ENCODE data around the gene GPR152.
"Not testable (repeated sequence)": the region's sequence is repeated elsewhere in the genome, so short reads cannot be mapped to it uniquely, and the experiment has no call there.

Gene GPR152

GRCh38 chr11:67466367-67466766 lies 13.8 kb upstream of the GPR152 start:
- no peak for DNase-seq (ENCODE audit: low read depth in 1 of 2, low spot score in 1 of 2)

- DNase-seq (ENCODE audit: low read depth in 1 of 2, low spot score in 1 of 2), result not testable (repeated sequence)
These were observed 13.0 kb upstream of the GPR152 start for GRCh38 chr11:67465530-67465929.

GRCh38 chr11:67465189-67465510 lies 12.6 kb upstream of the GPR152 start:
- no peak for DNase-seq (ENCODE audit: low read depth in 1 of 2, low spot score in 1 of 2)

GRCh38 chr11:67464411-67465188 lies 12.1 kb upstream of the GPR152 start:
- peak; percentile 84 to 88 for DNase-seq (ENCODE audit: low read depth in 1 of 2, low spot score in 1 of 2)

- DNase-seq (ENCODE audit: low read depth in 1 of 2, low spot score in 1 of 2), result no peak
These were observed 11.3 kb upstream of the GPR152 start for GRCh38 chr11:67463680-67464410.

- no peak for DNase-seq (ENCODE audit: low read depth in 1 of 2, low spot score in 1 of 2)
These were observed 10.7 kb upstream of the GPR152 start for GRCh38 chr11:67463186-67463585.

GRCh38 chr11:67458266-67458665 lies 5.7 kb upstream of the GPR152 start:
- no peak for DNase-seq (ENCODE audit: low read depth in 1 of 2, low spot score in 1 of 2)

- DNase-seq (ENCODE audit: low read depth in 1 of 2, low spot score in 1 of 2), result no peak
These were observed 4.9 kb upstream of the GPR152 start for GRCh38 chr11:67457453-67457852.

- no peak for DNase-seq (ENCODE audit: low read depth in 1 of 2, low spot score in 1 of 2)
These were observed 3.7 kb upstream of the GPR152 start for GRCh38 chr11:67456068-67456705.

GRCh38 chr11:67455054-67455453 lies 2.5 kb upstream of the GPR152 start, which contains the start of gene CABP4:
Gene CABP4 (plus strand): TSS chr11:67455354. CDS start chr11:67455424, 70 bp downstream.
- no peak for DNase-seq (ENCODE audit: low read depth in 1 of 2, low spot score in 1 of 2)

- no peak for DNase-seq (ENCODE audit: low read depth in 1 of 2, low spot score in 1 of 2)
These were observed 1.5 kb upstream of the GPR152 start for GRCh38 chr11:67453816-67454732.

- DNase-seq (ENCODE audit: low read depth in 1 of 2, low spot score in 1 of 2), result no peak
These were observed 912 bp downstream of the GPR152 start for GRCh38 chr11:67451658-67451976.

GRCh38 chr11:67450796-67451657 lies 1.5 kb downstream of the GPR152 start:
- no peak for DNase-seq (ENCODE audit: low read depth in 1 of 2, low spot score in 1 of 2)

GRCh38 chr11:67449116-67449844 lies 3.2 kb downstream of the GPR152 start:
- DNase-seq (ENCODE audit: low read depth in 1 of 2, low spot score in 1 of 2), result no peak

GRCh38 chr11:67448220-67448609 lies 4.3 kb downstream of the GPR152 start:
- DNase-seq (ENCODE audit: low read depth in 1 of 2, low spot score in 1 of 2), result no peak

GRCh38 chr11:67445515-67445914 lies 7.0 kb downstream of the GPR152 start:
- no peak for DNase-seq (ENCODE audit: low read depth in 1 of 2, low spot score in 1 of 2)

- DNase-seq (ENCODE audit: low read depth in 1 of 2, low spot score in 1 of 2), result no peak
These were observed 9.8 kb downstream of the GPR152 start for GRCh38 chr11:67442504-67443404.

- DNase-seq (ENCODE audit: low read depth in 1 of 2, low spot score in 1 of 2), result no peak
These were observed 10.7 kb downstream of the GPR152 start for GRCh38 chr11:67441731-67442351.
